Dendritic cell treated with granulocyte-macrophage colony-stimulating factor and Interleukin-4, amounts not matched to agents 40 ng/mL and 50 ng/mL, for 4 days (primary cell): ENCODE data around the gene PALM2AKAP2.

Source experiments
- H3K27ac Mint-ChIP-seq: one replicate; pipeline ENCODE4 v1.8.0; 2022; ENCODE audit warnings: mild to moderate bottlenecking, mixed read lengths
- H3K27me3 Mint-ChIP-seq: one replicate; pipeline ENCODE4 v1.8.0; 2022; ENCODE audit warnings: mild to moderate bottlenecking, mixed read lengths
- H3K36me3 Mint-ChIP-seq: one replicate; pipeline ENCODE4 v1.8.0; 2022; ENCODE audit warnings: low read depth, mixed read lengths
- H3K4me1 Mint-ChIP-seq: one replicate; pipeline ENCODE4 v1.8.0; 2022; ENCODE audit warnings: low read depth, mixed read lengths
- H3K4me3 Mint-ChIP-seq: one replicate; pipeline ENCODE4 v1.8.0; 2022; ENCODE audit warnings: mild to moderate bottlenecking, moderate library complexity, mixed read lengths
- H3K9me3 Mint-ChIP-seq: one replicate; pipeline ENCODE4 v1.8.0; 2022; ENCODE audit warnings: mixed read lengths
- intact Hi-C: fragments of 100-400 bp; cut with micrococcal nuclease; formaldehyde crosslinking; loops from one replicate; pipeline ENCODE4 v1.15.0; 2022

The PALM2AKAP2 gene

GRCh38 chr9:109765278-109765677 lies 14.7 kb upstream of the PALM2AKAP2 start:
- peaks cover 16% of the 10 kb centered on the region for H3K27me3 Mint-ChIP-seq
- H3K27ac Mint-ChIP-seq, result no peak overlapping the region
- H3K4me1 Mint-ChIP-seq, result no peaks in the 10 kb centered on the region
- no peak overlapping the region for H3K4me3 Mint-ChIP-seq
- no peaks in the 10 kb centered on the region for H3K36me3 Mint-ChIP-seq
- H3K9me3 Mint-ChIP-seq, result no peaks in the 10 kb centered on the region
- intact Hi-C loops, result no loop called here

- H3K4me1 Mint-ChIP-seq, result no peaks in the 10 kb centered on the region
- H3K9me3 Mint-ChIP-seq, result no peaks in the 10 kb centered on the region
- intact Hi-C loops, result no loop called here
- no peaks in the 10 kb centered on the region for H3K36me3 Mint-ChIP-seq
- H3K4me3 Mint-ChIP-seq, result no peak overlapping the region
- peaks cover 16% of the 10 kb centered on the region for H3K27me3 Mint-ChIP-seq
- H3K27ac Mint-ChIP-seq, result no peak overlapping the region
Observed at GRCh38 chr9:109765830-109766229, 14.2 kb upstream of the PALM2AKAP2 start.

GRCh38 chr9:109766351-109766750 lies 13.6 kb upstream of the PALM2AKAP2 start:
- no peaks in the 10 kb centered on the region for H3K4me1 Mint-ChIP-seq
- no peak overlapping the region for H3K4me3 Mint-ChIP-seq
- no peak overlapping the region for H3K27ac Mint-ChIP-seq
- intact Hi-C loops, result no loop called here
- no peaks in the 10 kb centered on the region for H3K9me3 Mint-ChIP-seq
- H3K36me3 Mint-ChIP-seq, result no peaks in the 10 kb centered on the region
- H3K27me3 Mint-ChIP-seq, result peaks cover 20% of the 10 kb centered on the region

GRCh38 chr9:109767404-109767803 lies 12.6 kb upstream of the PALM2AKAP2 start:
- intact Hi-C loops, result no loop called here
- Mint-ChIP-seq H3K27ac (no peak overlapping the region), H3K27me3 (peaks cover 29% of the 10 kb centered on the region), H3K36me3 (no peaks in the 10 kb centered on the region), H3K4me3 (no peak overlapping the region), H3K9me3 (no peaks in the 10 kb centered on the region), H3K4me1 (no peaks in the 10 kb centered on the region)

GRCh38 chr9:109767814-109768213 lies 12.2 kb upstream of the PALM2AKAP2 start:
- H3K4me1 Mint-ChIP-seq, result no peaks in the 10 kb centered on the region
- no peaks in the 10 kb centered on the region for H3K9me3 Mint-ChIP-seq
- peaks cover 27% of the 10 kb centered on the region for H3K27me3 Mint-ChIP-seq
- no peak overlapping the region for H3K27ac Mint-ChIP-seq
- intact Hi-C loops, result no loop called here
- H3K4me3 Mint-ChIP-seq, result no peak overlapping the region
- no peaks in the 10 kb centered on the region for H3K36me3 Mint-ChIP-seq

- no peak overlapping the region for H3K27ac Mint-ChIP-seq
- H3K4me1 Mint-ChIP-seq, result no peaks in the 10 kb centered on the region
- H3K9me3 Mint-ChIP-seq, result no peaks in the 10 kb centered on the region
- H3K4me3 Mint-ChIP-seq, result no peak overlapping the region
- H3K36me3 Mint-ChIP-seq, result no peaks in the 10 kb centered on the region
- intact Hi-C loops, result no loop called here
- peaks cover 23% of the 10 kb centered on the region for H3K27me3 Mint-ChIP-seq
Observed at GRCh38 chr9:109769250-109769649, 10.7 kb upstream of the PALM2AKAP2 start.

GRCh38 chr9:109770101-109770500 lies 9.9 kb upstream of the PALM2AKAP2 start:
- Mint-ChIP-seq H3K4me1 (no peaks in the 10 kb centered on the region), H3K27me3 (peaks cover 25% of the 10 kb centered on the region), H3K4me3 (no peak overlapping the region), H3K36me3 (no peaks in the 10 kb centered on the region), H3K27ac (no peak overlapping the region), H3K9me3 (no peaks in the 10 kb centered on the region)
- intact Hi-C loops, result no loop called here

GRCh38 chr9:109771087-109771486 lies 8.9 kb upstream of the PALM2AKAP2 start:
- no peak overlapping the region for H3K27ac Mint-ChIP-seq
- no peak overlapping the region for H3K4me3 Mint-ChIP-seq
- intact Hi-C loops, result no loop called here
- peaks cover 25% of the 10 kb centered on the region for H3K27me3 Mint-ChIP-seq
- H3K36me3 Mint-ChIP-seq, result no peaks in the 10 kb centered on the region
- H3K9me3 Mint-ChIP-seq, result no peaks in the 10 kb centered on the region
- H3K4me1 Mint-ChIP-seq, result no peaks in the 10 kb centered on the region

GRCh38 chr9:109771796-109772531 lies 8.0 kb upstream of the PALM2AKAP2 start:
- H3K27ac Mint-ChIP-seq, result no peak overlapping the region
- H3K9me3 Mint-ChIP-seq, result no peaks in the 10 kb centered on the region
- H3K36me3 Mint-ChIP-seq, result no peaks in the 10 kb centered on the region
- intact Hi-C loops, result no loop called here
- H3K4me1 Mint-ChIP-seq, result no peaks in the 10 kb centered on the region
- peaks cover 28% of the 10 kb centered on the region for H3K27me3 Mint-ChIP-seq
- H3K4me3 Mint-ChIP-seq, result no peak overlapping the region

GRCh38 chr9:109775516-109775915 lies 4.5 kb upstream of the PALM2AKAP2 start:
- H3K4me3 Mint-ChIP-seq, result no peak overlapping the region
- intact Hi-C loops, result no loop called here
- H3K36me3 Mint-ChIP-seq, result no peaks in the 10 kb centered on the region
- H3K4me1 Mint-ChIP-seq, result no peaks in the 10 kb centered on the region
- H3K27ac Mint-ChIP-seq, result no peak overlapping the region
- H3K27me3 Mint-ChIP-seq, result peaks cover 42% of the 10 kb centered on the region
- H3K9me3 Mint-ChIP-seq, result no peaks in the 10 kb centered on the region

GRCh38 chr9:109776391-109776790 lies 3.6 kb upstream of the PALM2AKAP2 start:
- H3K4me1 Mint-ChIP-seq, result no peaks in the 10 kb centered on the region
- H3K9me3 Mint-ChIP-seq, result no peaks in the 10 kb centered on the region
- H3K27ac Mint-ChIP-seq, result no peak overlapping the region
- H3K27me3 Mint-ChIP-seq, result peaks cover 45% of the 10 kb centered on the region
- no peak overlapping the region for H3K4me3 Mint-ChIP-seq
- intact Hi-C loops, result no loop called here
- H3K36me3 Mint-ChIP-seq, result no peaks in the 10 kb centered on the region

- intact Hi-C loops, result no loop called here
- no peaks in the 10 kb centered on the region for H3K4me1 Mint-ChIP-seq
- H3K4me3 Mint-ChIP-seq, result no peak overlapping the region
- no peaks in the 10 kb centered on the region for H3K9me3 Mint-ChIP-seq
- H3K36me3 Mint-ChIP-seq, result no peaks in the 10 kb centered on the region
- no peak overlapping the region for H3K27ac Mint-ChIP-seq
- peaks cover 56% of the 10 kb centered on the region for H3K27me3 Mint-ChIP-seq
Observed at GRCh38 chr9:109780453-109781033, 545 bp downstream of the PALM2AKAP2 start.

- no peaks in the 10 kb centered on the region for H3K36me3 Mint-ChIP-seq
- H3K4me1 Mint-ChIP-seq, result no peaks in the 10 kb centered on the region
- no peak overlapping the region for H3K27ac Mint-ChIP-seq
- intact Hi-C loops, result no loop called here
- H3K4me3 Mint-ChIP-seq, result no peak overlapping the region
- no peaks in the 10 kb centered on the region for H3K9me3 Mint-ChIP-seq
- peaks cover 56% of the 10 kb centered on the region for H3K27me3 Mint-ChIP-seq
Observed at GRCh38 chr9:109781086-109781485, 1.1 kb downstream of the PALM2AKAP2 start.

GRCh38 chr9:109781541-109782197 lies 1.7 kb downstream of the PALM2AKAP2 start:
- intact Hi-C loops, result no loop called here
- no peaks in the 10 kb centered on the region for H3K36me3 Mint-ChIP-seq
- peaks cover 54% of the 10 kb centered on the region for H3K27me3 Mint-ChIP-seq
- H3K4me1 Mint-ChIP-seq, result no peaks in the 10 kb centered on the region
- no peak overlapping the region for H3K27ac Mint-ChIP-seq
- H3K9me3 Mint-ChIP-seq, result no peaks in the 10 kb centered on the region
- H3K4me3 Mint-ChIP-seq, result no peak overlapping the region
